GM23338 (cell line): ENCODE measurements around the gene WDR27. TPM values are rescaled to one million over a fixed set of nuclear protein-coding genes. Genes with fewer than 3 reads are reported as not detected.

Experiments
- ATAC-seq: fragments of 200-7000 bp; cut with Tn5 transposase; 3 replicates; pipeline ENCODE4 v1.9.1; 2020
- DNase-seq: peaks from one replicate; pipeline ENCODE4 v3.0.0-alpha.2; 2015; ENCODE audit warnings: low spot score
- H2AFZ ChIP-seq: fragments of 200-600 bp; sonication (generic); 2 replicates; pipeline ENCODE4 v1.8.0; 2016; ENCODE audit warnings: antibody characterized with exemption, mild to moderate bottlenecking, moderate library complexity
- H3F3A ChIP-seq: fragments of 200-600 bp; sonication (generic); replicated peaks from 2 replicates; pipeline ENCODE4 v1.8.0; 2017; ENCODE audit warnings: antibody characterized with exemption, mixed run types, low read depth
- H3K27ac ChIP-seq: fragments of 200-600 bp; sonication (generic); 2 replicates; pipeline ENCODE4 v1.6.1; 2016; ENCODE audit warnings: low read depth
- H3K27me3 ChIP-seq: fragments of 200-600 bp; sonication (generic); 2 replicates; pipeline ENCODE4 v1.8.0; 2016; ENCODE audit warnings: mild to moderate bottlenecking, mixed run types, moderate library complexity; ENCODE audit not compliant: insufficient read depth
- H3K36me3 ChIP-seq: fragments of 200-600 bp; sonication (generic); 2 replicates; pipeline ENCODE4 v1.8.0; 2016; ENCODE audit warnings: mild to moderate bottlenecking; ENCODE audit not compliant: insufficient read depth
- H3K4me1 ChIP-seq: fragments of 200-600 bp; sonication (generic); 2 replicates; pipeline ENCODE4 v1.8.0; 2016; ENCODE audit warnings: mild to moderate bottlenecking, moderate library complexity; ENCODE audit not compliant: insufficient read depth
- H3K4me2 ChIP-seq: fragments of 200-600 bp; sonication (generic); 2 replicates; pipeline ENCODE4 v1.7.1; 2017; ENCODE audit warnings: mixed run types
- H3K4me3 ChIP-seq: fragments of 200-600 bp; sonication (generic); 2 replicates; pipeline ENCODE4 v1.6.1; 2016; ENCODE audit warnings: mixed run types
- H3K79me2 ChIP-seq: fragments of 200-600 bp; sonication (generic); replicated peaks from 2 replicates; pipeline ENCODE4 v1.8.0; 2017; ENCODE audit warnings: mild to moderate bottlenecking; ENCODE audit not compliant: insufficient read depth
- H3K9me2 ChIP-seq: fragments of 200-600 bp; sonication (generic); 2 replicates; pipeline ENCODE4 v1.8.0; 2017; ENCODE audit not compliant: insufficient read depth
- H4K20me1 ChIP-seq: fragments of 200-600 bp; sonication (generic); replicated peaks from 2 replicates; pipeline ENCODE4 v1.8.0; 2017; ENCODE audit warnings: mild to moderate bottlenecking; ENCODE audit not compliant: insufficient read depth
- H3K27ac Mint-ChIP-seq: 2 replicates; pipeline ENCODE4 v1.8.0; 2020; ENCODE audit warnings: inconsistent platforms, mild to moderate bottlenecking, moderate library complexity, mixed read lengths
- H3K27me3 Mint-ChIP-seq: 3 replicates; pipeline ENCODE4 v1.8.0; 2022; ENCODE audit warnings: low read depth, mild to moderate bottlenecking, moderate library complexity, mixed read lengths, inconsistent platforms; ENCODE audit not compliant: insufficient read depth, poor library complexity
- H3K36me3 Mint-ChIP-seq: 3 replicates; pipeline ENCODE4 v1.8.0; 2021; ENCODE audit warnings: low read depth, mild to moderate bottlenecking, inconsistent platforms, moderate library complexity, mixed read lengths
- H3K4me1 Mint-ChIP-seq: 3 replicates; pipeline ENCODE4 v1.8.0; 2020; ENCODE audit warnings: mild to moderate bottlenecking, inconsistent platforms, mixed read lengths
- H3K4me3 Mint-ChIP-seq: 3 replicates; pipeline ENCODE4 v1.8.0; 2021; ENCODE audit warnings: moderate library complexity, mild to moderate bottlenecking, inconsistent platforms, mixed read lengths
- H3K9me3 Mint-ChIP-seq: 3 replicates; pipeline ENCODE4 v1.8.0; 2020; ENCODE audit warnings: moderate library complexity, mild to moderate bottlenecking, inconsistent platforms, mixed read lengths
- STAT1 ChIP-seq: IDR thresholded peaks from one replicate; pipeline ENCODE4 v1.6.1; 2016; ENCODE audit warnings: antibody characterized with exemption; ENCODE audit not compliant: unreplicated experiment
- ZNF114 ChIP-seq: fragments of 250-450 bp; sonication (Bioruptor Pico); IDR thresholded peaks from 2 replicates; pipeline ENCODE4 v1.5.0; 2020; ENCODE audit warnings: mild to moderate bottlenecking, moderate library complexity
- ZNF462 ChIP-seq: fragments of 250-450 bp; sonication (Bioruptor Pico); IDR thresholded peaks from 2 replicates; pipeline ENCODE4 v1.5.0; 2020; ENCODE audit warnings: mild to moderate bottlenecking, moderate library complexity
- polyA plus RNA-seq: library from polyadenylated mRNA; unstranded; fragments of >200 nt; fragmentation: Nextera tagmentation; extraction: Ambion mirVana; gene quantifications from 2 replicates; pipeline ENCODE4 v1.2.1, GENCODE V29; 2016
- total RNA-seq: library from RNA; depleted of rRNA; stranded (reverse); fragments of >200 nt; shearing (Covaris generic); gene quantifications from 2 replicates; pipeline ENCODE4 v1.2.3, GENCODE V29; 2014
- TF ChIP-seq, protein P1 (sequence below), 2 experiments: fragments of 200-600 bp in 1 of 2; sonication (generic) in 1 of 2; conservative IDR thresholded peaks; 2 replicates each; pipeline versions ENCODE4 v1.5.1 to v1.6.1; 2016 to 2017; ENCODE audit warnings: antibody characterized with exemption in 2 of 2, low read depth in 2 of 2, mild to moderate bottlenecking in 2 of 2, moderate library complexity in 1 of 2
- TF ChIP-seq, protein P2 (sequence below): IDR thresholded peaks from 2 replicates; pipeline ENCODE4 v1.6.1; 2016; ENCODE audit warnings: antibody characterized with exemption

WDR27 gene
- total and polyA plus RNA-seq, 2 experiments from 2014 or later: 55.3 to 80.4 TPM

GRCh38 chr6:169409742-169410312 lies 292.0 kb downstream of the WDR27 start:
- no peaks in the 10 kb centered on the region for H3K9me2 ChIP-seq
- H2AFZ ChIP-seq: no peak overlapping the region
- no peaks in the 10 kb centered on the region for H4K20me1 ChIP-seq
- ATAC-seq (no peak), DNase-seq (no peak)
- H3K27ac ChIP-seq: no peak overlapping the region
- Mint-ChIP-seq H3K9me3 (peaks cover 53% of the 10 kb centered on the region), H3K27ac (no peak overlapping the region), H3K4me3 (no peak overlapping the region), H3K4me1 (no peaks in the 10 kb centered on the region), H3K27me3 (peaks cover 2% of the 10 kb centered on the region), H3K36me3 (peaks cover 47% of the 10 kb centered on the region)
- no peaks in the 10 kb centered on the region for H3F3A ChIP-seq
- no peaks in the 10 kb centered on the region for H3K79me2 ChIP-seq
- H3K4me3 ChIP-seq: no peak overlapping the region
- no peaks in the 10 kb centered on the region for H3K4me1 ChIP-seq
- TF ChIP-seq, protein P1, sequence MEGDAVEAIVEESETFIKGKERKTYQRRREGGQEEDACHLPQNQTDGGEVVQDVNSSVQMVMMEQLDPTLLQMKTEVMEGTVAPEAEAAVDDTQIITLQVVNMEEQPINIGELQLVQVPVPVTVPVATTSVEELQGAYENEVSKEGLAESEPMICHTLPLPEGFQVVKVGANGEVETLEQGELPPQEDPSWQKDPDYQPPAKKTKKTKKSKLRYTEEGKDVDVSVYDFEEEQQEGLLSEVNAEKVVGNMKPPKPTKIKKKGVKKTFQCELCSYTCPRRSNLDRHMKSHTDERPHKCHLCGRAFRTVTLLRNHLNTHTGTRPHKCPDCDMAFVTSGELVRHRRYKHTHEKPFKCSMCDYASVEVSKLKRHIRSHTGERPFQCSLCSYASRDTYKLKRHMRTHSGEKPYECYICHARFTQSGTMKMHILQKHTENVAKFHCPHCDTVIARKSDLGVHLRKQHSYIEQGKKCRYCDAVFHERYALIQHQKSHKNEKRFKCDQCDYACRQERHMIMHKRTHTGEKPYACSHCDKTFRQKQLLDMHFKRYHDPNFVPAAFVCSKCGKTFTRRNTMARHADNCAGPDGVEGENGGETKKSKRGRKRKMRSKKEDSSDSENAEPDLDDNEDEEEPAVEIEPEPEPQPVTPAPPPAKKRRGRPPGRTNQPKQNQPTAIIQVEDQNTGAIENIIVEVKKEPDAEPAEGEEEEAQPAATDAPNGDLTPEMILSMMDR (conservative IDR thresholded peaks at IDR 0.05; ENCODE audit: low read depth in 2 of 2): no peak
- no peak for TF ChIP-seq ZNF114 (CRISPR knock-in tag)
- no peak for TF ChIP-seq ZNF462
- TF ChIP-seq STAT1: no peak
- TF ChIP-seq, protein P2, sequence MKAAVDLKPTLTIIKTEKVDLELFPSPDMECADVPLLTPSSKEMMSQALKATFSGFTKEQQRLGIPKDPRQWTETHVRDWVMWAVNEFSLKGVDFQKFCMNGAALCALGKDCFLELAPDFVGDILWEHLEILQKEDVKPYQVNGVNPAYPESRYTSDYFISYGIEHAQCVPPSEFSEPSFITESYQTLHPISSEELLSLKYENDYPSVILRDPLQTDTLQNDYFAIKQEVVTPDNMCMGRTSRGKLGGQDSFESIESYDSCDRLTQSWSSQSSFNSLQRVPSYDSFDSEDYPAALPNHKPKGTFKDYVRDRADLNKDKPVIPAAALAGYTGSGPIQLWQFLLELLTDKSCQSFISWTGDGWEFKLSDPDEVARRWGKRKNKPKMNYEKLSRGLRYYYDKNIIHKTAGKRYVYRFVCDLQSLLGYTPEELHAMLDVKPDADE: no peak
- no peaks in the 10 kb centered on the region for H3K27me3 ChIP-seq
- H3K4me2 ChIP-seq: no peak overlapping the region
- no peaks in the 10 kb centered on the region; the same call in 1 of the 2 replicates for H3K36me3 ChIP-seq
